ENCODE measurements around the gene MYH7B. TPM values are rescaled to one million over a fixed set of nuclear protein-coding genes. Genes with fewer than 3 reads are reported as not detected.
A peak's percentile ranks its signal among the peaks of the same experiment; 100 is the strongest.

MYH7B gene
- total RNA-seq, 1 experiment from 2014 or later, result 0.22 TPM

- Mint-ChIP-seq H3K27me3 (ENCODE audit: low read depth) (no peaks in the 10 kb centered on the region; the same call in 1 of the 2 replicates), H3K9me3 (no peaks in the 10 kb centered on the region; a peak in 1 of 5 replicates), H3K4me1 (peaks cover 7 to 11% of the 10 kb centered on the region in 2 experiments), H3K4me3 (no peak overlapping the region), H3K27ac (peak overlapping the region in 1 of 3 experiments; percentile 44; a peak in 1 of 7 replicates), H3K36me3 (ENCODE audit: insufficient read depth in 1 of 3, low read depth in 3 of 3) (peaks cover 23 to 85% (median 70%) of the 10 kb centered on the region in 3 experiments; a peak in 6 of 7 replicates)
- no peak for DNase-seq
- H2BK5ac ChIP-seq (ENCODE audit: insufficient read length, low read length), result no peak overlapping the region
- no peaks in the 10 kb centered on the region for H3K9me3 ChIP-seq (ENCODE audit: control insufficient read depth, low read depth, low read length)
- H4K91ac ChIP-seq (ENCODE audit: insufficient read length, low read depth, low read length), result no peak overlapping the region
- H3K14ac ChIP-seq (ENCODE audit: insufficient read depth, low read length), result no peak overlapping the region
- no peak overlapping the region for H2BK12ac ChIP-seq (ENCODE audit: insufficient read length, low read depth, low read length)
- H2AFZ ChIP-seq (ENCODE audit: low read length), result no peak overlapping the region
- H2BK120ac ChIP-seq (ENCODE audit: low read depth, low read length, poor library complexity, severe bottlenecking), result no peak overlapping the region
- no peaks in the 10 kb centered on the region for H4K20me1 ChIP-seq (ENCODE audit: control insufficient read depth, insufficient read depth, insufficient read length)
- no peaks in the 10 kb centered on the region for H3K79me1 ChIP-seq (ENCODE audit: insufficient read depth, low read depth, low read length, poor library complexity, severe bottlenecking)
- H3K9ac ChIP-seq (ENCODE audit: extremely low read depth, insufficient read length, low read length), result no peak overlapping the region
- TF ChIP-seq CTCF (conservative IDR thresholded peaks at IDR 0.05), result no peak
- WGBS (ENCODE audit: extremely low coverage, insufficient read length, low lambda C conversion rate), result no CpG with 5 or more reads among the region's 10 CpGs
- no peak overlapping the region for H3K23ac ChIP-seq (ENCODE audit: insufficient read length, low read depth, low read length)
- no peak overlapping the region for H3K4ac ChIP-seq (ENCODE audit: low read depth, low read length)
- H2BK20ac ChIP-seq (ENCODE audit: low read depth, low read length, poor library complexity, severe bottlenecking), result no peak overlapping the region
- H4K8ac ChIP-seq (replicated peaks; ENCODE audit: insufficient read length, low read depth, low read length), result no peak overlapping the region
- no peak overlapping the region for H4K5ac ChIP-seq (ENCODE audit: insufficient read length, low read depth, low read length)
- H3K27ac ChIP-seq (ENCODE audit: insufficient read length, low read depth, low read length), result no peak overlapping the region
- H3K56ac ChIP-seq (ENCODE audit: insufficient read length, low read depth, low read length), result no peak overlapping the region
- no peak overlapping the region for H2BK15ac ChIP-seq (ENCODE audit: low read depth, low read length)
- H3K4me1 ChIP-seq (ENCODE audit: insufficient read depth, low read length), result no peaks in the 10 kb centered on the region
- H3K27me3 ChIP-seq (ENCODE audit: insufficient read depth, low read length), result no peaks in the 10 kb centered on the region
- H3K79me2 ChIP-seq (ENCODE audit: insufficient read depth, low read length), result no peaks in the 10 kb centered on the region
- H3K23me2 ChIP-seq (ENCODE audit: insufficient read length, low read depth, low read length, poor library complexity, severe bottlenecking), result no peaks in the 10 kb centered on the region
- no peak overlapping the region for H3T11ph ChIP-seq (ENCODE audit: low read length)
- H3K4me2 ChIP-seq (ENCODE audit: insufficient read depth, insufficient read length, low read length), result no peak overlapping the region
- H3K18ac ChIP-seq (ENCODE audit: insufficient read length, low read depth, low read length), result no peak overlapping the region
- H2AK5ac ChIP-seq (ENCODE audit: insufficient read length, low read length), result no peak overlapping the region
These were observed 44.1 kb downstream of the MYH7B start for GRCh38 chr20:34999782-35000181.
